ENCODE data around the gene DBX1. TPM values are rescaled to one million over a fixed set of nuclear protein-coding genes. Genes with fewer than 3 reads are reported as not detected.

The DBX1 gene
- total and polyA plus RNA-seq, 10 of the 15 experiments (the other 5 are each of a cell fraction or from before 2014, with no cell fraction given): not detected

DNA sequence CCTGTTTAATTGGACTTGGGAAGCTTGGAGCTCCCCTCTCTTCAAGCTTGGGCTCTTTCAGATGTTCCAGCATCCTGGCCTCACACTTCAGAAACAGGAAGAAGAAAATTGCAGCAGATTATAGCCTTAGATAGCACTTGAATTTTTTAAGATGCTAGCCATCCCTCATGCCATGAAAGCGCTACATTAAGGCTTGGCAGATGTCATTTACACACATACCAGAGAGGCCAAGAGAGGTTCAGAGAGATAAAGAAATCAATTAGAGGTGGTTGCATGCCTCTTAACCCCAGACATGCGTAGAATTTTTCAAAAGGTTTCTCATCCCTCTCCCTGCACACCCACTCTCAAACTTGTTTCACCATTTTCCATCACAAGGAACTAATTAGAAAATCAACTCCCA, 31.9 kb upstream of the DBX1 start:
- TF ChIP-seq, protein P1, sequence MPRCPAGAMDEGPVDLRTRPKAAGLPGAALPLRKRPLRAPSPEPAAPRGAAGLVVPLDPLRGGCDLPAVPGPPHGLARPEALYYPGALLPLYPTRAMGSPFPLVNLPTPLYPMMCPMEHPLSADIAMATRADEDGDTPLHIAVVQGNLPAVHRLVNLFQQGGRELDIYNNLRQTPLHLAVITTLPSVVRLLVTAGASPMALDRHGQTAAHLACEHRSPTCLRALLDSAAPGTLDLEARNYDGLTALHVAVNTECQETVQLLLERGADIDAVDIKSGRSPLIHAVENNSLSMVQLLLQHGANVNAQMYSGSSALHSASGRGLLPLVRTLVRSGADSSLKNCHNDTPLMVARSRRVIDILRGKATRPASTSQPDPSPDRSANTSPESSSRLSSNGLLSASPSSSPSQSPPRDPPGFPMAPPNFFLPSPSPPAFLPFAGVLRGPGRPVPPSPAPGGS (IDR thresholded peaks at IDR 0.05; ENCODE audit: borderline replicate concordance, insufficient read depth, low read depth, low read length, poor library complexity, severe bottlenecking): no peak
- TF ChIP-seq SMC3 (IDR thresholded peaks at IDR 0.05; ENCODE audit: borderline replicate concordance, low read length) (no peak), SP1 (IDR thresholded peaks at IDR 0.05; ENCODE audit: low read depth, low read length) (no peak), IRF4 (IDR thresholded peaks at IDR 0.05; ENCODE audit: low read depth, low read length) (no peak), KLF5 (IDR thresholded peaks at IDR 0.05; ENCODE audit: partially characterized antibody) (no peak), SREBF1 (IDR thresholded peaks at IDR 0.05; ENCODE audit: low read length) (no peak)
- TF ChIP-seq, protein P2, sequence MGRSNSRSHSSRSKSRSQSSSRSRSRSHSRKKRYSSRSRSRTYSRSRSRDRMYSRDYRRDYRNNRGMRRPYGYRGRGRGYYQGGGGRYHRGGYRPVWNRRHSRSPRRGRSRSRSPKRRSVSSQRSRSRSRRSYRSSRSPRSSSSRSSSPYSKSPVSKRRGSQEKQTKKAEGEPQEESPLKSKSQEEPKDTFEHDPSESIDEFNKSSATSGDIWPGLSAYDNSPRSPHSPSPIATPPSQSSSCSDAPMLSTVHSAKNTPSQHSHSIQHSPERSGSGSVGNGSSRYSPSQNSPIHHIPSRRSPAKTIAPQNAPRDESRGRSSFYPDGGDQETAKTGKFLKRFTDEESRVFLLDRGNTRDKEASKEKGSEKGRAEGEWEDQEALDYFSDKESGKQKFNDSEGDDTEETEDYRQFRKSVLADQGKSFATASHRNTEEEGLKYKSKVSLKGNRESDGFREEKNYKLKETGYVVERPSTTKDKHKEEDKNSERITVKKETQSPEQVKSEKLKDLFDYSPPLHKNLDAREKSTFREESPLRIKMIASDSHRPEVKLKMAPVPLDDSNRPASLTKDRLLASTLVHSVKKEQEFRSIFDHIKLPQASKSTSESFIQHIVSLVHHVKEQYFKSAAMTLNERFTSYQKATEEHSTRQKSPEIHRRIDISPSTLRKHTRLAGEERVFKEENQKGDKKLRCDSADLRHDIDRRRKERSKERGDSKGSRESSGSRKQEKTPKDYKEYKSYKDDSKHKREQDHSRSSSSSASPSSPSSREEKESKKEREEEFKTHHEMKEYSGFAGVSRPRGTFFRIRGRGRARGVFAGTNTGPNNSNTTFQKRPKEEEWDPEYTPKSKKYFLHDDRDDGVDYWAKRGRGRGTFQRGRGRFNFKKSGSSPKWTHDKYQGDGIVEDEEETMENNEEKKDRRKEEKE (IDR thresholded peaks at IDR 0.05): no peak
- TF ChIP-seq, protein P3, sequence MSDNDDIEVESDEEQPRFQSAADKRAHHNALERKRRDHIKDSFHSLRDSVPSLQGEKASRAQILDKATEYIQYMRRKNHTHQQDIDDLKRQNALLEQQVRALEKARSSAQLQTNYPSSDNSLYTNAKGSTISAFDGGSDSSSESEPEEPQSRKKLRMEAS (IDR thresholded peaks at IDR 0.05; ENCODE audit: low read depth, low read length): no peak
- Histone ChIP-seq H3K9me3 (replicated peaks; ENCODE audit: control insufficient read depth, insufficient read depth, low read length) (no peaks in the 10 kb centered on the region), H3K36me3 (ENCODE audit: control insufficient read depth in 2 of 2, insufficient read depth in 2 of 2, low read length in 1 of 2) (no peaks in the 10 kb centered on the region), H3K4me2 (ENCODE audit: control insufficient read depth, insufficient read depth) (no peak overlapping the region), H3K27ac (ENCODE audit: control insufficient read depth, insufficient read depth) (no peak overlapping the region), H3K79me2 (ENCODE audit: control insufficient read depth, insufficient read depth, low read length) (no peaks in the 10 kb centered on the region), H3K4me3 (no peak overlapping the region), H2AFZ (ENCODE audit: control insufficient read depth, low read depth, low read length) (no peak overlapping the region), H3K4me1 (ENCODE audit: control insufficient read depth, insufficient read depth, low read length) (no peaks in the 10 kb centered on the region), H4K20me1 (ENCODE audit: control insufficient read depth, insufficient read depth) (no peaks in the 10 kb centered on the region), H3K27me3 (replicated peaks in 1 of 2; ENCODE audit: control insufficient read depth in 2 of 2, insufficient read depth in 2 of 2, low read length in 1 of 2) (no peaks in the 10 kb centered on the region; a peak in 1 of 4 replicates), H3K9ac (ENCODE audit: control insufficient read depth, insufficient read depth, low read length) (no peak overlapping the region)
- intact Hi-C loops (cut with micrococcal nuclease; ENCODE audit: unreplicated experiment): loop anchor here (10.0 kb wide), 1 partner anchor 57 kb away; no protein-coding TSS in a partner anchor
- no peak for FAIRE-seq
- ChIA-PET RAD21 (ENCODE audit: unreplicated experiment) (no interaction called here), SMC1A (ENCODE audit: uncharacterized antibody, unreplicated experiment) (no interaction called here), CTCF (no interaction called here), POLR2A (no interaction called here)
- BruUV-seq (replicated peaks): no TSS peak
- in situ Hi-C loops (cut with MboI): no loop called here
- DNase-seq (ENCODE audit: low read depth, low spot score): no peak
- no peak for ATAC-seq
- WGBS (ENCODE audit: insufficient coverage, insufficient replicate concordance, low lambda C conversion rate, missing lambda C conversion rate): 50% methylated on average over 2 of the region's 2 CpGs
